H1 (cell line): ENCODE measurements around the gene CXCR4. TPM values are rescaled to one million over a fixed set of nuclear protein-coding genes. Genes with fewer than 3 reads are reported as not detected.

Experiments used
- CHD1 ChIP-seq: IDR thresholded peaks from 2 replicates; pipeline ENCODE4 v1.6.1; 2012; ENCODE audit warnings: low read depth, low read length, improper control_type of control experiment
- EP300 ChIP-seq, 2 experiments: IDR thresholded peaks; 1 replicate in 1 of 2; 2 replicates in 1 of 2; pipeline ENCODE4 v1.6.1; 2011 to 2012; ENCODE audit warnings: low read depth in 2 of 2, low read length in 2 of 2, mild to moderate bottlenecking in 2 of 2, borderline replicate concordance in 1 of 2, inconsistent platforms in 1 of 2, moderate library complexity in 1 of 2
- EZH2 ChIP-seq: fragments of 200-600 bp; sonication (generic); IDR thresholded peaks from 2 replicates; pipeline ENCODE4 v1.7.1; 2012; ENCODE audit warnings: low read depth, mild to moderate bottlenecking, moderate library complexity, low read length, inconsistent platforms; ENCODE audit not compliant: severe bottlenecking
- FOSL1 ChIP-seq: IDR thresholded peaks from 2 replicates; pipeline ENCODE4 v1.6.1; 2011; ENCODE audit warnings: mild to moderate bottlenecking, low read depth, low read length, moderate library complexity; ENCODE audit not compliant: insufficient read depth
- RBBP5 ChIP-seq: IDR thresholded peaks from 2 replicates; pipeline ENCODE4 v1.7.1; 2012; ENCODE audit warnings: low read depth, mild to moderate bottlenecking, inconsistent platforms, low read length, moderate library complexity, borderline replicate concordance
- SP1 ChIP-seq: IDR thresholded peaks from 2 replicates; pipeline ENCODE4 v1.6.1; 2011; ENCODE audit warnings: low read depth, low read length
- polyA plus RNA-seq, 7 experiments: library from polyadenylated mRNA; depleted of rRNA in 3 of 7; stranded (reverse) in 5 of 7; unstranded in 2 of 7; fragments of >200 nt in 5 of 7; fragments of 200-250 nt in 2 of 7; gene quantifications; 1 replicate in 5 of 7; 2 replicates in 1 of 7; 4 replicates in 1 of 7; pipeline versions ENCODE4 v1.2.1 to v1.2.3, GENCODE V29; 2011 to 2013; ENCODE audit warnings: missing spikeins in 2 of 7, mixed read lengths in 2 of 7
- total RNA-seq: library from RNA; stranded (reverse); fragmentation: NEBNext Ultra II Directional; extraction: Animal tissue kit (Norgen Biotek cat#: 25700); gene quantifications from 2 replicates; pipeline ENCODE4 v1.2.1, GENCODE V29; 2021
- TF ChIP-seq, protein P1 (sequence below), 3 experiments: IDR thresholded peaks; 1 replicate in 2 of 3; 2 replicates in 1 of 3; pipeline versions ENCODE4 v1.5.1 to v1.6.1; 2011; ENCODE audit warnings: low read length in 3 of 3, mild to moderate bottlenecking in 3 of 3, inconsistent platforms in 2 of 3, low read depth in 1 of 3, moderate library complexity in 1 of 3; ENCODE audit not compliant: insufficient read depth in 1 of 3; ENCODE audit errors: control extremely low read depth in 1 of 3
- TF ChIP-seq, protein P2 (sequence below): IDR thresholded peaks from 2 replicates; pipeline ENCODE4 v1.6.1; 2011; ENCODE audit warnings: low read length, improper control_type of control experiment

CXCR4 gene
- total and polyA plus RNA-seq, 2 of the 8 experiments (the other 6 are each of a cell fraction or from before 2014, with no cell fraction given) = 1.8 to 2.8 TPM

DNA sequence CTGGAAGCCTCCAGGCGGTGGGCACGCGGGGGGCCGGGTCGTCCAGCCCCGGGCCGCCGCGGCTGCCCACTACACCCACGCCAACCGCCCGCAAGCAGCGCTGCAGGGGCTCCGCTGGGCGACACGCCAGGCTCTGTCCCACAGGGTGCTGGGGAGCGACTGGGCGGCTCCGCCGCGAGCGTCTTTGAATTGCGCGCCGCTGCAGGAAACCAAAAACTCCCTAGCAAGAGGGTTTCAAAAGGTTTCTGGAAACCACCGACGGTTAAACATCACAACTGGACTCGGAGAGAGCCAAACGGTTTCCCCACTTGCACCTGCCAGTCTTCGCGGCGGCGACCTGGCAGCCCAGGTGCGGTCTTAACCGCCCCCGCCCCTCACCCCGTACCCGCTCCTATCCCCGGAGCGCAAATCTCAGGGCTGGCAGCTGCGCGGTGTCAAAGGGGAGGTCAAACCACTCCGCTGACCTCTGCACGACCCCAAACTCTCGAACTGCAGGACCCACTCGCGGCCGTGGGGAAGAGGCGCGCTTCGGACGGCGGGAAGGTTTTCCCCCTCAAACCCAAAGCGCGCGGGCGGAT, 1.0 kb downstream of the CXCR4 start (continued):
- TF ChIP-seq, protein P1, sequence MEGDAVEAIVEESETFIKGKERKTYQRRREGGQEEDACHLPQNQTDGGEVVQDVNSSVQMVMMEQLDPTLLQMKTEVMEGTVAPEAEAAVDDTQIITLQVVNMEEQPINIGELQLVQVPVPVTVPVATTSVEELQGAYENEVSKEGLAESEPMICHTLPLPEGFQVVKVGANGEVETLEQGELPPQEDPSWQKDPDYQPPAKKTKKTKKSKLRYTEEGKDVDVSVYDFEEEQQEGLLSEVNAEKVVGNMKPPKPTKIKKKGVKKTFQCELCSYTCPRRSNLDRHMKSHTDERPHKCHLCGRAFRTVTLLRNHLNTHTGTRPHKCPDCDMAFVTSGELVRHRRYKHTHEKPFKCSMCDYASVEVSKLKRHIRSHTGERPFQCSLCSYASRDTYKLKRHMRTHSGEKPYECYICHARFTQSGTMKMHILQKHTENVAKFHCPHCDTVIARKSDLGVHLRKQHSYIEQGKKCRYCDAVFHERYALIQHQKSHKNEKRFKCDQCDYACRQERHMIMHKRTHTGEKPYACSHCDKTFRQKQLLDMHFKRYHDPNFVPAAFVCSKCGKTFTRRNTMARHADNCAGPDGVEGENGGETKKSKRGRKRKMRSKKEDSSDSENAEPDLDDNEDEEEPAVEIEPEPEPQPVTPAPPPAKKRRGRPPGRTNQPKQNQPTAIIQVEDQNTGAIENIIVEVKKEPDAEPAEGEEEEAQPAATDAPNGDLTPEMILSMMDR (IDR thresholded peaks at IDR 0.05; ENCODE audit: control extremely low read depth in 1 of 3, insufficient read depth in 1 of 3, low read depth in 1 of 3, low read length in 3 of 3) = no peak
- TF ChIP-seq EP300 (IDR thresholded peaks at IDR 0.05; ENCODE audit: borderline replicate concordance in 1 of 2, low read depth in 2 of 2, low read length in 2 of 2) (no peak), FOSL1 (no peak), CHD1 (no peak), EZH2 (peak; percentile 86), SP1 (no peak), RBBP5 (no peak)
- TF ChIP-seq, protein P2, sequence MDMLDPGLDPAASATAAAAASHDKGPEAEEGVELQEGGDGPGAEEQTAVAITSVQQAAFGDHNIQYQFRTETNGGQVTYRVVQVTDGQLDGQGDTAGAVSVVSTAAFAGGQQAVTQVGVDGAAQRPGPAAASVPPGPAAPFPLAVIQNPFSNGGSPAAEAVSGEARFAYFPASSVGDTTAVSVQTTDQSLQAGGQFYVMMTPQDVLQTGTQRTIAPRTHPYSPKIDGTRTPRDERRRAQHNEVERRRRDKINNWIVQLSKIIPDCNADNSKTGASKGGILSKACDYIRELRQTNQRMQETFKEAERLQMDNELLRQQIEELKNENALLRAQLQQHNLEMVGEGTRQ = no peak
